ENCODE results near the gene SINHCAF.

Gene SINHCAF

DNA sequence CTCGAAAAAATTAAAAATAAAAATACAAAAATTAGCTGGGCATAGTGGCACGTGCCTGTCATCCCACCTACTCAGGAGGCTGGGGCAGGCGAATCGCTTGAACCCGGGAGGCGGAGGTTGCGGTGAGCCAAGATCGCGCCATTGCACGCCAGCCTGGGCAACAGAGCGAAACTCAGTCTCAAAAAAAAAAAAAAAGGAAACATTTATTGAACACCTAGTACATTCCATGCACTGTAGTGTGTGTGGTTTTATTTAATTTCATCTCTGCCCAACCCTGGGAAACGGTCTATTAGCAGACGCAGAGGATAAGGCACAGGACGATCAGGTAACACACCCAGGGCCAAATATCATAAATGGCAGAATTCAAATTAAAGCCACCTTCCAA lies 35.8 kb upstream of the SINHCAF start:
- Histone ChIP-seq H3K9ac (ENCODE audit: low read length) (no peak overlapping the region), H3K27ac (ENCODE audit: low read depth, low read length) (no peak overlapping the region), H3K36me3 (ENCODE audit: control insufficient read depth, insufficient read depth, low read length) (no peaks in the 10 kb centered on the region), H3K27me3 (ENCODE audit: control insufficient read depth, insufficient read depth, low read length) (no peaks in the 10 kb centered on the region), H3K4me1 (ENCODE audit: control insufficient read depth, insufficient read depth, low read length) (no peaks in the 10 kb centered on the region), H3K4me3 (ENCODE audit: low read length) (no peak overlapping the region)

- Histone ChIP-seq H3K36me3 (ENCODE audit: control insufficient read depth, insufficient read depth, low read length) (no peaks in the 10 kb centered on the region), H3K27me3 (ENCODE audit: control insufficient read depth, insufficient read depth, low read length) (no peaks in the 10 kb centered on the region), H3K27ac (ENCODE audit: low read depth, low read length) (no peak overlapping the region), H3K4me3 (ENCODE audit: low read length) (no peak overlapping the region), H3K9ac (ENCODE audit: low read length) (no peak overlapping the region), H3K4me1 (ENCODE audit: control insufficient read depth, insufficient read depth, low read length) (no peaks in the 10 kb centered on the region)
Observed at GRCh38 chr12:31355747-31356107, 29.8 kb upstream of the SINHCAF start.

GRCh38 chr12:31353750-31354708 lies 28.1 kb upstream of the SINHCAF start:
- H3K4me3 ChIP-seq (ENCODE audit: low read length), result no peak overlapping the region
- no peaks in the 10 kb centered on the region for H3K27me3 ChIP-seq (ENCODE audit: control insufficient read depth, insufficient read depth, low read length)
- H3K4me1 ChIP-seq (ENCODE audit: control insufficient read depth, insufficient read depth, low read length), result no peaks in the 10 kb centered on the region
- H3K36me3 ChIP-seq (ENCODE audit: control insufficient read depth, insufficient read depth, low read length), result no peaks in the 10 kb centered on the region
- H3K9ac ChIP-seq (ENCODE audit: low read length), result no peak overlapping the region
- H3K27ac ChIP-seq (ENCODE audit: low read depth, low read length), result no peak overlapping the region

DNA sequence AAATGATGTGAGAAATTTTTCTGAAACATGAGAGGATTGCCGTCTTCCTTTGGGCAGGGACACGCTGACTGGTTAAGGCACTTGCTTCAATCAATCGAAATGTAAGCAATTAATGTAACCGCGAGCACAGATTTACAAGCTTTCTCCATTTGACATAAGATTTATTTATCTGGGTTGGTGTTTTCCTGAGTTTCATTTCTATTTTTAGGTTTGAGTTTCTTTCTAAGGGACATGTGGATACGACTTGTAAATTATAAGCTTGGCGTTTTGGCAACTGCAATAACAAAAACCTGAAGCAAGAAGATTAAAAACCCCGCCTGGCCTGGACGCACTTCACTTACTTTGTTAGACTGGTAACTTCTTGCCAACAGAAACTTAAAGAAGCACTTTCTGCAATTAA lies 20.3 kb upstream of the SINHCAF start:
- H3K27me3 ChIP-seq (ENCODE audit: control insufficient read depth, insufficient read depth, low read length), result no peaks in the 10 kb centered on the region
- H3K4me3 ChIP-seq (ENCODE audit: low read length), result no peak overlapping the region
- no peak overlapping the region for H3K27ac ChIP-seq (ENCODE audit: low read depth, low read length)
- H3K4me1 ChIP-seq (ENCODE audit: control insufficient read depth, insufficient read depth, low read length), result no peaks in the 10 kb centered on the region
- no peaks in the 10 kb centered on the region for H3K36me3 ChIP-seq (ENCODE audit: control insufficient read depth, insufficient read depth, low read length)
- H3K9ac ChIP-seq (ENCODE audit: low read length), result no peak overlapping the region

- Histone ChIP-seq H3K36me3 (ENCODE audit: control insufficient read depth, insufficient read depth, low read length) (no peaks in the 10 kb centered on the region), H3K27ac (ENCODE audit: low read depth, low read length) (no peak overlapping the region), H3K9ac (ENCODE audit: low read length) (no peak overlapping the region), H3K4me1 (ENCODE audit: control insufficient read depth, insufficient read depth, low read length) (no peaks in the 10 kb centered on the region), H3K27me3 (ENCODE audit: control insufficient read depth, insufficient read depth, low read length) (no peaks in the 10 kb centered on the region), H3K4me3 (ENCODE audit: low read length) (no peak overlapping the region)
Observed at GRCh38 chr12:31343139-31343538, 17.2 kb upstream of the SINHCAF start.

GRCh38 chr12:31342286-31342685 lies 16.3 kb upstream of the SINHCAF start:
- Histone ChIP-seq H3K36me3 (ENCODE audit: control insufficient read depth, insufficient read depth, low read length) (no peaks in the 10 kb centered on the region), H3K4me1 (ENCODE audit: control insufficient read depth, insufficient read depth, low read length) (no peaks in the 10 kb centered on the region), H3K27me3 (ENCODE audit: control insufficient read depth, insufficient read depth, low read length) (no peaks in the 10 kb centered on the region), H3K9ac (ENCODE audit: low read length) (no peak overlapping the region), H3K4me3 (ENCODE audit: low read length) (no peak overlapping the region), H3K27ac (ENCODE audit: low read depth, low read length) (no peak overlapping the region)

- Histone ChIP-seq H3K27ac (ENCODE audit: low read depth, low read length) (no peak overlapping the region), H3K27me3 (ENCODE audit: control insufficient read depth, insufficient read depth, low read length) (no peaks in the 10 kb centered on the region), H3K9ac (ENCODE audit: low read length) (no peak overlapping the region), H3K36me3 (ENCODE audit: control insufficient read depth, insufficient read depth, low read length) (no peaks in the 10 kb centered on the region), H3K4me3 (ENCODE audit: low read length) (no peak overlapping the region), H3K4me1 (ENCODE audit: control insufficient read depth, insufficient read depth, low read length) (no peaks in the 10 kb centered on the region)
Observed at GRCh38 chr12:31339831-31340622, 14.1 kb upstream of the SINHCAF start.

GRCh38 chr12:31337952-31338351 lies 12.0 kb upstream of the SINHCAF start:
- Histone ChIP-seq H3K4me3 (ENCODE audit: low read length) (no peak overlapping the region), H3K27ac (ENCODE audit: low read depth, low read length) (no peak overlapping the region), H3K36me3 (ENCODE audit: control insufficient read depth, insufficient read depth, low read length) (no peaks in the 10 kb centered on the region), H3K9ac (ENCODE audit: low read length) (no peak overlapping the region), H3K4me1 (ENCODE audit: control insufficient read depth, insufficient read depth, low read length) (no peaks in the 10 kb centered on the region), H3K27me3 (ENCODE audit: control insufficient read depth, insufficient read depth, low read length) (no peaks in the 10 kb centered on the region)

GRCh38 chr12:31331242-31331641 lies 5.3 kb upstream of the SINHCAF start:
- no peak overlapping the region for H3K4me3 ChIP-seq (ENCODE audit: low read length)
- H3K36me3 ChIP-seq (ENCODE audit: control insufficient read depth, insufficient read depth, low read length), result no peaks in the 10 kb centered on the region
- no peaks in the 10 kb centered on the region for H3K27me3 ChIP-seq (ENCODE audit: control insufficient read depth, insufficient read depth, low read length)
- H3K4me1 ChIP-seq (ENCODE audit: control insufficient read depth, insufficient read depth, low read length), result no peaks in the 10 kb centered on the region
- H3K27ac ChIP-seq (ENCODE audit: low read depth, low read length), result no peak overlapping the region
- H3K9ac ChIP-seq (ENCODE audit: low read length), result no peak overlapping the region

- Histone ChIP-seq H3K4me3 (ENCODE audit: low read length) (peak overlapping the region; percentile 70), H3K4me1 (ENCODE audit: control insufficient read depth, insufficient read depth, low read length) (peaks cover under 1% of the 10 kb centered on the region), H3K27ac (ENCODE audit: low read depth, low read length) (peak overlapping the region; percentile 63), H3K36me3 (ENCODE audit: control insufficient read depth, insufficient read depth, low read length) (no peaks in the 10 kb centered on the region), H3K27me3 (ENCODE audit: control insufficient read depth, insufficient read depth, low read length) (no peaks in the 10 kb centered on the region), H3K9ac (ENCODE audit: low read length) (no peak overlapping the region)
Observed at GRCh38 chr12:31326736-31327659, 1.0 kb upstream of the SINHCAF start.

DNA sequence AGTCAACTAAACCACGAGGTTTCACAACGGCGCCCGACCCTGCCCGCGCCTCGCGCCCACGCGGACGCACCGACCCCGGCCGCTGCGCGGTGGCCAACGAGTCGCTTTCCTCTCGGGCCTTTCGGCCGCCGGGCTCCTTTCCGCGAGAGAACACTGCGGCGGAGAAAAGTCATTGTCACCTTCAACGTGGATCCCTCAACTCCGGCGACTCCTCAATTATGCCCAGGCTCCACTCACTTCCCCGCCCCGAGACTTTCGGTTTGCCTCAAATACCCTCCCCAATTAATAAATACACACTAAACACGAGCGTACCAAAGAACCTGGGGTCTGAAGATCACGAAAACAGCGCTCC lies 450 bp downstream of the SINHCAF start:
- peak overlapping the region; percentile 91 for H3K9ac ChIP-seq (ENCODE audit: low read length)
- peak overlapping the region; percentile 88 for H3K4me3 ChIP-seq (ENCODE audit: low read length)
- no peaks in the 10 kb centered on the region for H3K36me3 ChIP-seq (ENCODE audit: control insufficient read depth, insufficient read depth, low read length)
- H3K27me3 ChIP-seq (ENCODE audit: control insufficient read depth, insufficient read depth, low read length), result no peaks in the 10 kb centered on the region
- peak overlapping the region; percentile 92 for H3K27ac ChIP-seq (ENCODE audit: low read depth, low read length)
- H3K4me1 ChIP-seq (ENCODE audit: control insufficient read depth, insufficient read depth, low read length), result peaks cover 2% of the 10 kb centered on the region
